Mesendoderm (in vitro differentiated cells): Measurements from ENCODE around the gene GPHA2.

Source experiments
- DNase-seq: peaks from one replicate; pipeline ENCODE4 v3.0.0; 2013
- H2AK5ac ChIP-seq: 2 replicates; pipeline ENCODE4 v1.6.1; 2013; ENCODE audit warnings: low read length, inconsistent platforms
- H2BK120ac ChIP-seq: 2 replicates; pipeline ENCODE4 v1.6.1; 2013; ENCODE audit warnings: low read depth, mild to moderate bottlenecking, low read length, moderate library complexity, mixed read lengths
- H2BK15ac ChIP-seq: replicated peaks from 2 replicates; pipeline ENCODE4 v1.6.1; 2013; ENCODE audit warnings: low read depth, mild to moderate bottlenecking, moderate library complexity
- H2BK5ac ChIP-seq: 2 replicates; pipeline ENCODE4 v1.6.1; 2013; ENCODE audit warnings: low read length, inconsistent platforms
- H3K18ac ChIP-seq: 2 replicates; pipeline ENCODE4 v1.6.1; 2013; ENCODE audit warnings: mild to moderate bottlenecking, low read length, mixed read lengths
- H3K23ac ChIP-seq: one replicate; pipeline ENCODE4 v1.6.1; 2013; ENCODE audit warnings: low read length
- H3K27ac ChIP-seq: 2 replicates; pipeline ENCODE4 v1.5.1; 2013; ENCODE audit warnings: low read depth, mild to moderate bottlenecking, inconsistent platforms, low read length, moderate library complexity
- H3K27me3 ChIP-seq: 2 replicates; pipeline ENCODE4 v1.6.1; 2013; ENCODE audit warnings: low read length, control low read depth, mild to moderate bottlenecking, inconsistent platforms; ENCODE audit not compliant: insufficient read depth, poor library complexity
- H3K36me3 ChIP-seq: 2 replicates; pipeline ENCODE4 v1.6.1; 2013; ENCODE audit warnings: low read length, inconsistent platforms; ENCODE audit not compliant: control insufficient read depth, insufficient read depth
- H3K4ac ChIP-seq: one replicate; pipeline ENCODE4 v1.6.1; 2013; ENCODE audit warnings: low read depth, mild to moderate bottlenecking, low read length, moderate library complexity
- H3K4me1 ChIP-seq: 2 replicates; pipeline ENCODE4 v1.6.1; 2013; ENCODE audit warnings: low read depth, low read length, inconsistent platforms; ENCODE audit not compliant: control insufficient read depth
- H3K4me2 ChIP-seq: 2 replicates; pipeline ENCODE4 v1.6.1; 2013; ENCODE audit warnings: low read length
- H3K4me3 ChIP-seq: 2 replicates; pipeline ENCODE4 v1.5.1; 2013; ENCODE audit warnings: mild to moderate bottlenecking, low read length
- H3K56ac ChIP-seq: one replicate; pipeline ENCODE4 v1.6.1; 2013; ENCODE audit warnings: low read length
- H3K79me1 ChIP-seq: 2 replicates; pipeline ENCODE4 v1.6.1; 2013; ENCODE audit warnings: low read length, inconsistent platforms
- H3K79me2 ChIP-seq: 2 replicates; pipeline ENCODE4 v1.6.1; 2013; ENCODE audit warnings: mild to moderate bottlenecking, low read length; ENCODE audit not compliant: control insufficient read depth, insufficient read depth
- H3K9ac ChIP-seq: 2 replicates; pipeline ENCODE4 v1.6.1; 2013; ENCODE audit warnings: low read length, inconsistent platforms
- H4K5ac ChIP-seq: one replicate; pipeline ENCODE4 v1.6.1; 2013; ENCODE audit warnings: low read length
- H4K8ac ChIP-seq: one replicate; pipeline ENCODE4 v1.6.1; 2013; ENCODE audit warnings: low read depth, mild to moderate bottlenecking, control low read depth, low read length, moderate library complexity
- WGBS: extraction: QIAGEN DNeasy Blood & Tissue Kit; methylation state at CpG from one replicate; pipeline ENCODE4 v1.1.7; 2013; ENCODE audit warnings: low lambda C conversion rate, missing lambda C conversion rate; ENCODE audit not compliant: insufficient coverage; ENCODE audit errors: extremely low coverage; 5-methylcytosine and 5-hydroxymethylcytosine counted together

GPHA2 gene

GRCh38 chr11:64888729-64889511 is 46.8 kb downstream of the GPHA2 start:
- Histone ChIP-seq H3K4me2 (no peak overlapping the region), H3K36me3 (no peaks in the 10 kb centered on the region), H3K79me2 (no peaks in the 10 kb centered on the region), H2BK5ac (no peak overlapping the region), H3K4me3 (no peak overlapping the region), H3K23ac (no peak overlapping the region), H3K18ac (no peak overlapping the region), H4K8ac (no peak overlapping the region), H3K27ac (no peak overlapping the region), H3K27me3 (no peaks in the 10 kb centered on the region), H3K4me1 (no peaks in the 10 kb centered on the region), H2BK15ac (no peak overlapping the region), H2BK120ac (no peak overlapping the region), H2AK5ac (no peak overlapping the region), H3K4ac (no peak overlapping the region), H3K9ac (no peak overlapping the region), H3K56ac (no peak overlapping the region), H3K79me1 (no peaks in the 10 kb centered on the region), H4K5ac (no peak overlapping the region)
- no CpG with 5 or more reads among the region's 9 CpGs for WGBS
- DNase-seq = peak; percentile 26

GRCh38 chr11:64888406-64888728 is 47.3 kb downstream of the GPHA2 start:
- no peak overlapping the region for H4K5ac ChIP-seq
- DNase-seq = no peak
- H3K18ac ChIP-seq = no peak overlapping the region
- no peak overlapping the region for H2AK5ac ChIP-seq
- peak overlapping the region; percentile 77 for H3K56ac ChIP-seq
- no peak overlapping the region for H2BK120ac ChIP-seq
- no peaks in the 10 kb centered on the region for H3K79me2 ChIP-seq
- no CpG with 5 or more reads among the region's 8 CpGs for whole genome bisulfite sequencing
- H2BK5ac ChIP-seq = no peak overlapping the region
- no peak overlapping the region for H3K4me3 ChIP-seq
- H4K8ac ChIP-seq = no peak overlapping the region
- no peak overlapping the region for H3K27ac ChIP-seq
- H3K79me1 ChIP-seq = no peaks in the 10 kb centered on the region
- no peaks in the 10 kb centered on the region for H3K4me1 ChIP-seq
- H3K9ac ChIP-seq = peak overlapping the region; percentile 51
- H2BK15ac ChIP-seq = no peak overlapping the region
- H3K4me2 ChIP-seq = no peak overlapping the region
- no peaks in the 10 kb centered on the region for H3K27me3 ChIP-seq
- no peaks in the 10 kb centered on the region for H3K36me3 ChIP-seq
- H3K23ac ChIP-seq = no peak overlapping the region
- H3K4ac ChIP-seq = no peak overlapping the region

- no peak overlapping the region for H3K23ac ChIP-seq
- H3K4ac ChIP-seq = no peak overlapping the region
- no peaks in the 10 kb centered on the region for H3K79me1 ChIP-seq
- no peak overlapping the region for H2BK15ac ChIP-seq
- no peaks in the 10 kb centered on the region for H3K36me3 ChIP-seq
- H2AK5ac ChIP-seq = no peak overlapping the region
- no peaks in the 10 kb centered on the region for H3K4me1 ChIP-seq
- no peak overlapping the region for H3K27ac ChIP-seq
- peak overlapping the region; percentile 5 for H3K4me2 ChIP-seq
- no peak overlapping the region for H3K18ac ChIP-seq
- peak; percentile 79 for DNase-seq
- H2BK120ac ChIP-seq = no peak overlapping the region
- no peak overlapping the region for H3K4me3 ChIP-seq
- no peak overlapping the region for H2BK5ac ChIP-seq
- no peak overlapping the region for H4K8ac ChIP-seq
- H4K5ac ChIP-seq = no peak overlapping the region
- H3K79me2 ChIP-seq = no peaks in the 10 kb centered on the region
- H3K56ac ChIP-seq = peak overlapping the region; percentile 77
- peak overlapping the region; percentile 51 for H3K9ac ChIP-seq
- H3K27me3 ChIP-seq = no peaks in the 10 kb centered on the region
- WGBS = no CpG with 5 or more reads among the region's 34 CpGs
Measured at GRCh38 chr11:64887757-64888405, 47.8 kb downstream of the GPHA2 start.

DNA sequence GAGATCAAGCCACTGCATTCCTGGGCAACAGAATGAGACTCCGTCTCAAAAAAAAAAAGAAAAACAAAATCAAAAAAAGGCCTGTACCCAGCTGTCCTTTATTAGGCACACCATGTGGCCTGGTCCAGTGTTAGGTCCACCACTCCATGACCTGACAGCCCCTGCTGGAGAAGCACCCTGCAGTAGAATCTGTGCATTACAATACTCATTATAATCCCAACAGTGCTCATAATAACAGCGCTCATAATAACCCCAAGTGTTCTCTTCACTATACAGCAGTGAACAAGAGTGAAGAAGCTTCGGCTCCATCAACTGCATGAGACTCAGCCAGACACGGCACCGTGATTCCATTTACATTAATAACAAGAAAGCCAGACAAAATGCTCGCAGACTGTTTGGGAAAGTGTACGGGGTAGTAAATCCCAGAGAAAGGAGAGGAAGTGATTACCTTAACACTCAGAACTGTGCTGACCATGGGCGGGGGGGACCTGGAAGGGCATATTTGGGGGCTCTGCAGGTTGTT is 48.4 kb downstream of the GPHA2 start:
- H3K4me2 ChIP-seq = no peak overlapping the region
- no peaks in the 10 kb centered on the region for H3K27me3 ChIP-seq
- no peak overlapping the region for H4K5ac ChIP-seq
- H3K9ac ChIP-seq = no peak overlapping the region
- H3K4ac ChIP-seq = no peak overlapping the region
- no peak overlapping the region for H3K27ac ChIP-seq
- H3K79me2 ChIP-seq = no peaks in the 10 kb centered on the region
- no peak overlapping the region for H3K18ac ChIP-seq
- H2BK15ac ChIP-seq = no peak overlapping the region
- peak overlapping the region; percentile 26 for H3K56ac ChIP-seq
- H2AK5ac ChIP-seq = no peak overlapping the region
- no peaks in the 10 kb centered on the region for H3K36me3 ChIP-seq
- no peak overlapping the region for H4K8ac ChIP-seq
- no peaks in the 10 kb centered on the region for H3K4me1 ChIP-seq
- no peaks in the 10 kb centered on the region for H3K79me1 ChIP-seq
- H3K4me3 ChIP-seq = no peak overlapping the region
- WGBS = no CpG with 5 or more reads among the region's 8 CpGs
- H2BK5ac ChIP-seq = no peak overlapping the region
- H3K23ac ChIP-seq = no peak overlapping the region
- H2BK120ac ChIP-seq = no peak overlapping the region
- no peak for DNase-seq

GRCh38 chr11:64885367-64886286 is 50.1 kb downstream of the GPHA2 start:
- H3K27me3 ChIP-seq = no peaks in the 10 kb centered on the region
- no peak overlapping the region for H3K27ac ChIP-seq
- WGBS = no CpG with 5 or more reads among the region's 15 CpGs

More at GRCh38 chr11:64885367-64886286, 50.1 kb downstream of the GPHA2 start:
- DNase-seq = no peak
- Histone ChIP-seq H2BK120ac (no peak overlapping the region), H3K56ac (no peak overlapping the region), H3K79me1 (no peaks in the 10 kb centered on the region), H3K9ac (no peak overlapping the region), H3K23ac (no peak overlapping the region), H4K8ac (no peak overlapping the region), H3K4me1 (no peaks in the 10 kb centered on the region), H3K36me3 (no peaks in the 10 kb centered on the region), H3K79me2 (no peaks in the 10 kb centered on the region), H2BK15ac (no peak overlapping the region), H4K5ac (no peak overlapping the region), H3K4me2 (no peak overlapping the region), H3K4ac (no peak overlapping the region), H3K18ac (no peak overlapping the region), H2BK5ac (no peak overlapping the region), H2AK5ac (no peak overlapping the region), H3K4me3 (no peak overlapping the region)
